Tibial artery (tissue), 4 donors: ENCODE data around the gene UBR7.

Source experiments
- DNase-seq, 2 donors: peaks; one replicate each; pipeline ENCODE4 v3.0.0-alpha.2; 2019
- H3K27ac ChIP-seq, 2 donors: fragments of 200-600 bp; sonication (generic) in 1 of 2; 1 replicate in 1 of 2; 2 replicates in 1 of 2; pipeline ENCODE4 v1.5.1; 2018 to 2019; ENCODE audit warnings: mild to moderate bottlenecking in 1 of 2
- H3K27me3 ChIP-seq, 2 donors: fragments of 200-600 bp; sonication (generic) in 1 of 2; one replicate each; pipeline versions ENCODE4 v1.5.1 to v1.6.0; 2016 to 2019
- H3K36me3 ChIP-seq, 3 donors: fragments of 200-600 bp; sonication (generic) in 2 of 3; one replicate each; pipeline ENCODE4 v1.5.1; 2016 to 2019; ENCODE audit warnings: mild to moderate bottlenecking in 2 of 3
- H3K4me1 ChIP-seq, 4 donors: fragments of 200-600 bp; sonication (generic) in 2 of 4; 1 replicate in 3 of 4; 2 replicates in 1 of 4; pipeline ENCODE4 v1.5.1; 2016 to 2019
- H3K4me3 ChIP-seq, 2 donors: fragments of 200-600 bp; sonication (generic) in 1 of 2; 1 replicate in 1 of 2; 2 replicates in 1 of 2; pipeline ENCODE4 v1.5.1; 2018 to 2019; ENCODE audit warnings: mild to moderate bottlenecking in 2 of 2
- H3K9me3 ChIP-seq, 3 donors: fragments of 200-600 bp; sonication (generic) in 1 of 3; one replicate each; pipeline ENCODE4 v1.5.1; 2016 to 2019
- intact Hi-C: fragments of 100-400 bp; cut with DNase I; formaldehyde crosslinking; loops from one replicate; pipeline ENCODE4 v1.15.0; 2023; ENCODE audit warnings: low total_unique reads
- TF ChIP-seq, protein P1 (sequence below), 2 experiments: fragments of 200-600 bp in 1 of 2; fragments of 450-650 bp in 1 of 2; IDR thresholded peaks; one replicate each; pipeline ENCODE4 v1.5.1; 2017 to 2019; ENCODE audit warnings: antibody characterized with exemption in 2 of 2, mild to moderate bottlenecking in 1 of 2, moderate library complexity in 1 of 2

UBR7 gene

DNA sequence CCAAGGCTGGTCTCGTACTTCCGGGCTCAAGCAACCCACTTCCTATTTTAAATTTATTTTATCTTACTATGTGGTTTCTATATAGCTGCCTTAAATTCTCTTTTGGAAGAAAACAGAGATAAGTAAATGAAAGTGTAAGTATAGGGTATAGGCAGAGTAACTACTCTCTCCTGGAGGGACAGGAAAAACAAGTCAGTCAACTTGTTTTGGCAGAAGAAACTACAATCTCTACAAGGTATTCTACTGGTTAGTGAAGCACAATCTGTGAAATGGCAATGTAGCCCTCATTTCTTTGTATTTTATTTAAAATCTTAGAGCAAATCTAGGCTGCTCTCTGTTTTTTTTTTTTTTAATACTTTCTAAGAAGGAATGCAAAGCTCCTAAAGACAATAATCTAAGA, 55.4 kb downstream of the UBR7 start:
- intact Hi-C loops: no loop called here
- TF ChIP-seq, protein P1, sequence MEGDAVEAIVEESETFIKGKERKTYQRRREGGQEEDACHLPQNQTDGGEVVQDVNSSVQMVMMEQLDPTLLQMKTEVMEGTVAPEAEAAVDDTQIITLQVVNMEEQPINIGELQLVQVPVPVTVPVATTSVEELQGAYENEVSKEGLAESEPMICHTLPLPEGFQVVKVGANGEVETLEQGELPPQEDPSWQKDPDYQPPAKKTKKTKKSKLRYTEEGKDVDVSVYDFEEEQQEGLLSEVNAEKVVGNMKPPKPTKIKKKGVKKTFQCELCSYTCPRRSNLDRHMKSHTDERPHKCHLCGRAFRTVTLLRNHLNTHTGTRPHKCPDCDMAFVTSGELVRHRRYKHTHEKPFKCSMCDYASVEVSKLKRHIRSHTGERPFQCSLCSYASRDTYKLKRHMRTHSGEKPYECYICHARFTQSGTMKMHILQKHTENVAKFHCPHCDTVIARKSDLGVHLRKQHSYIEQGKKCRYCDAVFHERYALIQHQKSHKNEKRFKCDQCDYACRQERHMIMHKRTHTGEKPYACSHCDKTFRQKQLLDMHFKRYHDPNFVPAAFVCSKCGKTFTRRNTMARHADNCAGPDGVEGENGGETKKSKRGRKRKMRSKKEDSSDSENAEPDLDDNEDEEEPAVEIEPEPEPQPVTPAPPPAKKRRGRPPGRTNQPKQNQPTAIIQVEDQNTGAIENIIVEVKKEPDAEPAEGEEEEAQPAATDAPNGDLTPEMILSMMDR (IDR thresholded peaks at IDR 0.05): no peak
- Histone ChIP-seq H3K4me3 (no peak overlapping the region), H3K36me3 (peaks cover 15 to 43% (median 42%) of the 10 kb centered on the region in 3 donors), H3K4me1 (no peaks in the 10 kb centered on the region), H3K9me3 (no peaks in the 10 kb centered on the region), H3K27ac (no peak overlapping the region), H3K27me3 (no peaks in the 10 kb centered on the region)
- no peak for DNase-seq

DNA sequence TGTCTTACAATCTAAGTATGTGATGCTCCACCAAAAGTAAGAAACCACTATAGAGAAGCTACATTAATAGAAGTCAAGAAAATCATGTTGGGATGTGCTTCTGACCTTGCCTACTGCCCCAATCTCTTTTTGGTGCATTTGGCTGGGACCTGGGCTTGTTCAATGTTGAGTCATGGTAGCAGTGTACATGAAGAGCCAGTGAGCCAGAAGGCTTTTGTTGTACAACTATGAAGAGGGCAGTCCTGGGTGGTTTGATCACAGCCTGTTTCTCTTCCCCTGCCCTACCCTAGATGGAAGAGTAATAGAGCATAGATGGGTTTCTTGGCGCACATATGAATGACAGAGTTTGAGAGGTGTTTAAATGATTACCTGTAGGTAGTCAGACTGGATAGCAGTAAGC, 56.4 kb downstream of the UBR7 start:
- Histone ChIP-seq H3K9me3 (no peaks in the 10 kb centered on the region), H3K27ac (no peak overlapping the region), H3K27me3 (no peaks in the 10 kb centered on the region), H3K4me1 (no peaks in the 10 kb centered on the region), H3K36me3 (peaks cover 15 to 43% (median 42%) of the 10 kb centered on the region in 3 donors), H3K4me3 (no peak overlapping the region)
- intact Hi-C loops: no loop called here
- DNase-seq: no peak
- TF ChIP-seq, protein P1 (IDR thresholded peaks at IDR 0.05): no peak

DNA sequence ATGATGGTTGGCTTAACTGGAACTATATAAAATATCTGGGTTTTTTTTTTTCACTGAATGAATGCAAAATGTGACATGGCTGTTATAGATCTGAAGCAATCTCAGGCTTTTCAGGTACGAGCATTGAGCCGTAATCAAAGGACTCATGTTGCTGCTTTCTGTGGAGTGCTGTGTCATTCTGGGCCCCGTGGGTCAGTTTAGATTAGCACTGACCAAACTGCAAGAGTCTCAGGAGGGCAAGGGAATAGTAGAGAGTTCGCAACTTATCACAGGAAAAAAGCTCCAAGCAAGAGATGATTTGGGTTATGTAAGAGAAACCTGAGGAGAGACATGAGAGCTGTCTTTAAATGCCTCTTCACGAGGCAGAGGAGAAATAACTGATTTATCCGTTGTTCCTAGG, 59.1 kb downstream of the UBR7 start:
- Histone ChIP-seq H3K27me3 (no peaks in the 10 kb centered on the region), H3K36me3 (peaks cover 15 to 26% (median 25%) of the 10 kb centered on the region in 3 donors), H3K27ac (no peak overlapping the region), H3K9me3 (no peaks in the 10 kb centered on the region), H3K4me1 (peaks cover 0 to 9% (median 6%) of the 10 kb centered on the region in 4 donors), H3K4me3 (no peak overlapping the region)
- TF ChIP-seq, protein P1 (IDR thresholded peaks at IDR 0.05): no peak
- no peak for DNase-seq
- intact Hi-C loops: no loop called here

DNA sequence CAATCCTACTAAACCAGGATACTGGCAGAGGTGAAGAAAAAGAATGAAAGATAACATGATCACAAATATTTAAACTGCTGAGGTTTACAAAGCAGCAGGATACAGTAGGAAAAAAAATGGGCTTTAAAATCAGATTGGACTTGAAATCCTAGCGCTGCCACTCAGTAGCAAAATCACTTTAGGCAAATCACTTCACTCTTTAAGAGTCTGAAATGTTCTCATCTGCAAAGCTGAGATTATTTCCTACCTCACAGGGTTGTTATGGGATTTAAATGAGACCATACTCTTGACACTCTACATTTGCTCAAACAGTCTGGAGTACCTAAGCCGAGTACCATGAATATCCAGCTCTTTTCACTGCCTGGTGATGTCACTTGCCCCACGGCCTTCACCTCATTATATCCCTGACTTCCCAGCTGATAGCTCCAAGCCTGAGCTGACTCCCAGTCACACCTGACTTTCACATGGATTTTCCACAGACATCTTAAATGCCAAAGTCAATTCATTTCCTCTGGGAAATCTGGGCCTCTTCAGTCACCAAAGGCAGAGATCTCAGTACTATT, 60.2 kb downstream of the UBR7 start:
- H3K4me1 ChIP-seq: peaks cover 0 to 9% (median 6%) of the 10 kb centered on the region in 4 donors
- intact Hi-C loops: no loop called here

DNA sequence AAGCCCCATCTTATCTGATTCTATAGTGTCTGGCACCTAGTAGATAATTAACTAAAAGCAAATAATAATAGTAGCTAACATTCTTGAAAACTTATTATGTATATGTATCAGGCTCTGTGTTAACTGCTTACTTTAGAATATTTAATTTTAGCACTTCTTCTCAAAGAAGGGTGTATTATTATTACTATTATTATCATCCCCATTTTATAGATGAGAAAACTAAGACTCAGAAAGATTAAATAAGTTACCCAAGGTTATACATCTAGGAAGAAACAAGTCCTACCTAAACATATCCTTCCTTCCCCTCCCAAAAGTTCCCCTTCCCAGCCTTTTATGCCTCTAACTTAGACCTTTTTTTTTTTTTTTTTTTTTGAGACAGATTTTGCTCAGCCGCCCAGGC, 61.4 kb downstream of the UBR7 start:
- Histone ChIP-seq H3K9me3 (no peaks in the 10 kb centered on the region), H3K27ac (no peak overlapping the region), H3K4me3 (no peak overlapping the region), H3K36me3 (peaks cover 0 to 5% (median 3%) of the 10 kb centered on the region in 3 donors), H3K4me1 (peaks cover 0 to 9% (median 6%) of the 10 kb centered on the region in 4 donors), H3K27me3 (no peaks in the 10 kb centered on the region)
- no peak for DNase-seq
- TF ChIP-seq, protein P1 (IDR thresholded peaks at IDR 0.05): no peak
- intact Hi-C loops: no loop called here

More for the DNA sequence above, 60.2 kb downstream of the UBR7 start:
- DNase-seq: no peak
- no peak overlapping the region for H3K4me3 ChIP-seq
- no peak overlapping the region for H3K27ac ChIP-seq
- H3K27me3 ChIP-seq: no peaks in the 10 kb centered on the region
- no peaks in the 10 kb centered on the region for H3K9me3 ChIP-seq
- TF ChIP-seq, protein P1 (IDR thresholded peaks at IDR 0.05): no peak
- H3K36me3 ChIP-seq: peaks cover 9 to 14% (median 14%) of the 10 kb centered on the region in 3 donors
